Activated CD4-positive, alpha-beta T cell treated with anti-CD3 and anti-CD28 coated beads, Interleukin-10, Interleukin-2, amounts not matched to agents 100 ng/mL and 50 ng/mL, durations not matched to agents 16 hours and 8 hours (primary cell): ENCODE results near the gene CLEC4F.
A peak's percentile ranks its signal among the peaks of the same experiment; 100 is the strongest.
"Not testable (repeated sequence)": the region's sequence is repeated elsewhere in the genome, so short reads cannot be mapped to it uniquely, and the experiment has no call there.

Experiments
- DNase-seq: peaks from one replicate; pipeline ENCODE4 v3.0.0-alpha.2; 2020

The CLEC4F gene

GRCh38 chr2:70826696-70827350 lies 6.4 kb upstream of the CLEC4F start:
- DNase-seq: peak; percentile 53

GRCh38 chr2:70823249-70823648 lies 2.9 kb upstream of the CLEC4F start:
- DNase-seq: no peak

GRCh38 chr2:70822843-70823242 lies 2.4 kb upstream of the CLEC4F start:
- no peak for DNase-seq

- peak; percentile 84 for DNase-seq
Measured at GRCh38 chr2:70817284-70817954, 3.0 kb downstream of the CLEC4F start.

GRCh38 chr2:70816726-70817125 lies 3.7 kb downstream of the CLEC4F start:
- no peak for DNase-seq

GRCh38 chr2:70808983-70809958 lies 11.1 kb downstream of the CLEC4F start:
- no peak for DNase-seq

GRCh38 chr2:70807828-70808118 lies 12.6 kb downstream of the CLEC4F start:
- DNase-seq: no peak

- DNase-seq: no peak
Measured at GRCh38 chr2:70807102-70807827, 13.1 kb downstream of the CLEC4F start.

- no peak for DNase-seq
Measured at GRCh38 chr2:70806620-70807019, 13.8 kb downstream of the CLEC4F start.

- no peak for DNase-seq
Measured at GRCh38 chr2:70806013-70806412, 14.4 kb downstream of the CLEC4F start.

- DNase-seq: no peak
Measured at GRCh38 chr2:70801607-70802263, 18.7 kb downstream of the CLEC4F start.

GRCh38 chr2:70799706-70800105 lies 20.7 kb downstream of the CLEC4F start:
- DNase-seq: no peak

GRCh38 chr2:70797996-70798395 lies 22.4 kb downstream of the CLEC4F start:
- DNase-seq: not testable (repeated sequence)

GRCh38 chr2:70797506-70797905 lies 22.9 kb downstream of the CLEC4F start:
- no peak for DNase-seq

- DNase-seq: no peak
Measured at GRCh38 chr2:70796262-70796661, 24.1 kb downstream of the CLEC4F start.

GRCh38 chr2:70795164-70795995 lies 25.0 kb downstream of the CLEC4F start:
- no peak for DNase-seq

GRCh38 chr2:70793450-70793849 lies 26.9 kb downstream of the CLEC4F start:
- no peak for DNase-seq

GRCh38 chr2:70790136-70790828 lies 30.1 kb downstream of the CLEC4F start, which contains the start of gene FIGLA:
Gene FIGLA, minus strand, starts transcription at chr2:70790643. Its CDS starts 5 bp downstream, at chr2:70790638.
- DNase-seq: no peak

- peak; percentile 88 for DNase-seq
Measured at GRCh38 chr2:70789304-70790135, 30.9 kb downstream of the CLEC4F start.
